ENCODE data around the gene OR52I2.

OR52I2 gene

DNA sequence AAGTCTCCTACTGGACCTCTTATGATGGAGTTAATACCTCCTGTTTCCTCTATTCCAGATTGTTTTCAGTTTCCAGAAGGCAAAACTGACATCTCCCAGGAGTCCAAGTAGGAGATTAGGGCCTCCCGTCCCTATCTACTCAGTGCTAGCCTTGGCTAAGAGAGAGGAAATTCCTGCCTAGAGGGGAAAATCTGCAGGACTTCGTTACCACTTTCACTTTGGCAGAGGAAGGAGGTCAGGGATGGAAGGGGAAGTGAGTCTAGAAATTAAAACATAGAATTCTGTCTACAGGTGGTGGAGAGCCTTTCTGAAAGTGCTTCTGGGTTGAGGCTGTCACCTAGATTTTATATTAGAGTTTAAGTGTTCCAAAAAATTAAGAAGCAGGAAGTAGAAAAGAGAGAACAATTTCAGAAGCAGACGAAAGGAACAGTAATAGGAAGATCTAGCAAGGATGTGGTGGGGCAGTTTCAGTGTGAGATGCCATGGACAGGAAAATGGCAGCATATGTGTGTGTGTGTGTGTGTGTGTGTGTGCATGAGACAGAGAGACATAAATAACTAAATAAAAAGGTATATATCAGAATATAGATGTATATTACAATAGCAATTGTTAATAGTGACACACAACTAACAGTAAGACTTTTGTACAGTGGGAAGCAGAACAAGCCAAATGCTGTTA lies 28.9 kb downstream of the OR52I2 start:
- no peak for DNase-seq

DNA sequence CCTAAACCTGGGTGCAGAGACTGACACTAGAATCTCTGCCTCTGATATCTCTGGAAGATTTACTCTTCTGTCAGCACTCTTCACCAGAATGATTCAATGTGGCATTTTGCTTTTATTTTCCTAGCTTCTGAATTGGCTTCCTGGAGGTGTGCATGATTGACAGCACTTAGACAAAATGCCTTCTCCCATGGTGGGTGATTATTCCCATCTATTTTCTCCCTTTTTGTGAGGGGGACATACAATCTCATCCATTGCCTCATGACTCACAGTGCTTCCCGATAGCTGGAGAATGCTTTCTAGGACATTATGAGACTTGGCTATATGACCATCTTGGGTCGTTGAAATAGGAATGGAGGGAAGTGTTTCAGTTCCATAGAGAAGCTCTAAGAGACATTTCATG lies 30.4 kb downstream of the OR52I2 start:
- no peak for DNase-seq

GRCh38 chr11:4615856-4616444 lies 34.4 kb downstream of the OR52I2 start:
- no peak for DNase-seq

DNA sequence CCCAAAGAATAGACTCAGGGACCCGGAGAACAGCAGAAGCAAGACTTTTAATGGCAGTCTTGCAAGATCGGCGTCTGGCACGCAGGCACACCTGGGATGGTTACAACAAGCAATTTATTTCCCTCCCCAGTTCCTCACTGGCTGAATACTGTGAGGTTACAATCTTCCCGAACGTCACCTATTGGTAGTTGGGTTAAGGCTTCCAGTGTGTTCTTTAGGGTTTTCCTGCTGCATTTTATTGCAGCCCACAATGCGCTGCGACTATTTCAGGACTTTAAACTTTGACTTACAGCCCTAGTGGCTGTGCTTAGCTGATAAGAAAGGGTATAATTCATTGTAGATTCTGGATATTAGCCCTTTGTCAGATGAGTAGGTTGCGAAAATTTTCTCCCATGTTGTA lies 38.0 kb downstream of the OR52I2 start:
- DNase-seq, result no peak

- no peak for DNase-seq
These were observed 44.9 kb downstream of the OR52I2 start for GRCh38 chr11:4626207-4627099.

GRCh38 chr11:4636136-4636535 lies 54.6 kb downstream of the OR52I2 start:
- no peak for DNase-seq

- peak; percentile 18 to 55 (median 36) for DNase-seq
These were observed 55.6 kb downstream of the OR52I2 start, which contains the start of gene OR51D1 for GRCh38 chr11:4636962-4637661. Gene OR51D1, plus strand, starts transcription at chr11:4637477. Its CDS starts 2,314 bp downstream, at chr11:4639791.

GRCh38 chr11:4637662-4638047 lies 56.1 kb downstream of the OR52I2 start:
- no peak for DNase-seq

- DNase-seq, result no peak
These were observed 58.4 kb downstream of the OR52I2 start for GRCh38 chr11:4639931-4640330.

GRCh38 chr11:4641501-4641900 lies 60.0 kb downstream of the OR52I2 start:
- no peak for DNase-seq

- DNase-seq, result no peak
These were observed 60.5 kb downstream of the OR52I2 start for GRCh38 chr11:4642043-4642442.
